Endothelial cell of umbilical vein (primary cell): ENCODE measurements around the gene ACTR3C. TPM values are rescaled to one million over a fixed set of nuclear protein-coding genes. Genes with fewer than 3 reads are reported as not detected.

ENCODE experiments used
- BruUV-seq: library from RNA; stranded (reverse); fragments of 400-500 nt; replicated peaks from 2 replicates; lab custom pipeline; 2021; lab: Mats Ljungman, UMichigan
- CTCF ChIA-PET: fragments of 300-600, 350-600 bp; sonication (Branson Sonifier 250); formaldehyde crosslinking; loops from one replicate; lab custom pipeline; 2021; ENCODE audit warnings: antibody characterized with exemption, inconsistent platforms; lab: Charles Lee
- POLR2A ChIA-PET: fragments of 300-600, 350-600 bp; sonication (Branson Sonifier 250); formaldehyde crosslinking; loops from one replicate; lab custom pipeline; 2021; ENCODE audit warnings: antibody characterized with exemption, inconsistent platforms; lab: Charles Lee
- DNase-seq: peaks from one replicate; pipeline ENCODE4 v3.0.0-alpha.2; 2011; ENCODE audit warnings: low read depth, low spot score
- FAIRE-seq: peaks from 2 replicates; lab custom pipeline; 2011; peaks lifted over from hg19 to GRCh38; lab: Jason Lieb, UNC
- H2AFZ ChIP-seq: 2 replicates; pipeline ENCODE4 v1.6.0; 2012; ENCODE audit warnings: low read depth, low read length, control low read depth, inconsistent platforms
- H3K27ac ChIP-seq: 2 replicates; pipeline ENCODE4 v1.5.1; 2011; ENCODE audit warnings: low read depth, mild to moderate bottlenecking, control low read depth, low read length, moderate library complexity; ENCODE audit not compliant: insufficient read depth
- H3K27me3 ChIP-seq, 2 experiments: 2 replicates each; pipeline versions ENCODE4 v1.6.0 to v1.6.1; 2011; ENCODE audit warnings: low read length in 2 of 2, mixed read lengths in 1 of 2; ENCODE audit not compliant: control insufficient read depth in 2 of 2, insufficient read depth in 2 of 2
- H3K36me3 ChIP-seq, 2 experiments: 2 replicates in 1 of 2; 3 replicates in 1 of 2; pipeline ENCODE4 v1.5.1; 2011; ENCODE audit warnings: low read length in 2 of 2, mild to moderate bottlenecking in 1 of 2, moderate library complexity in 1 of 2; ENCODE audit not compliant: control insufficient read depth in 2 of 2, insufficient read depth in 2 of 2; ENCODE audit errors: extremely low read depth in 1 of 2
- H3K4me1 ChIP-seq: 3 replicates; pipeline ENCODE4 v1.5.1; 2011; ENCODE audit warnings: mild to moderate bottlenecking, low read length; ENCODE audit not compliant: control insufficient read depth, insufficient read depth; ENCODE audit errors: extremely low read depth
- H3K4me2 ChIP-seq: 2 replicates; pipeline ENCODE4 v1.6.1; 2011; ENCODE audit warnings: low read length, control low read depth, mixed read lengths; ENCODE audit not compliant: insufficient read depth
- H3K4me3 ChIP-seq, 3 experiments: fragments of 200-600 bp in 1 of 3; sonication (generic), shearing (Covaris generic) in 1 of 3; replicated peaks in 1 of 3; 2 replicates each; pipeline ENCODE4 v1.5.1; 2011 to 2016; ENCODE audit warnings: control low read depth in 3 of 3, low read length in 3 of 3, mild to moderate bottlenecking in 2 of 3, inconsistent platforms in 1 of 3, low read depth in 1 of 3, moderate library complexity in 1 of 3; ENCODE audit not compliant: insufficient read depth in 1 of 3
- H3K79me2 ChIP-seq: 2 replicates; pipeline ENCODE4 v1.6.0; 2012; ENCODE audit warnings: low read length, inconsistent platforms; ENCODE audit not compliant: control insufficient read depth, insufficient read depth
- H3K9ac ChIP-seq: replicated peaks from 2 replicates; pipeline ENCODE3; 2011; ENCODE audit warnings: low read length, control low read depth; ENCODE audit not compliant: insufficient read depth; ENCODE audit errors: extremely low read depth
- H3K9me1 ChIP-seq: replicated peaks from 3 replicates; pipeline ENCODE4 v1.6.0; 2011; ENCODE audit warnings: mild to moderate bottlenecking, low read length; ENCODE audit not compliant: control insufficient read depth, insufficient read depth; ENCODE audit errors: extremely low read depth
- H3K9me3 ChIP-seq: replicated peaks from 2 replicates; pipeline ENCODE4 v1.5.1; 2012; ENCODE audit warnings: low read length, inconsistent platforms; ENCODE audit not compliant: control insufficient read depth, insufficient read depth
- H4K20me1 ChIP-seq: replicated peaks from 2 replicates; pipeline ENCODE3; 2011; ENCODE audit warnings: mild to moderate bottlenecking, low read length; ENCODE audit not compliant: control insufficient read depth, insufficient read depth; ENCODE audit errors: extremely low read depth
- EZH2 ChIP-seq: IDR thresholded peaks from 2 replicates; pipeline ENCODE4 v1.6.1; 2012; ENCODE audit warnings: borderline replicate concordance, low read depth, mild to moderate bottlenecking, moderate library complexity, low read length, inconsistent platforms; ENCODE audit not compliant: severe bottlenecking
- FOS ChIP-seq: IDR thresholded peaks from 2 replicates; pipeline ENCODE4 v1.6.1; 2011; ENCODE audit warnings: mild to moderate bottlenecking, low read length, moderate library complexity, borderline replicate concordance; ENCODE audit not compliant: insufficient read depth
- GATA2 ChIP-seq: IDR thresholded peaks from 2 replicates; pipeline ENCODE4 v1.7.0; 2011; ENCODE audit warnings: low read depth, mild to moderate bottlenecking, moderate library complexity, mixed read lengths, low read length; ENCODE audit not compliant: insufficient read length, insufficient read depth
- JUN ChIP-seq: IDR thresholded peaks from 2 replicates; pipeline ENCODE4 v1.6.1; 2011; ENCODE audit warnings: borderline replicate concordance, low read depth; ENCODE audit not compliant: insufficient read length, insufficient read depth
- MYC ChIP-seq: IDR thresholded peaks from one replicate; pipeline ENCODE4 v1.6.1; 2011; ENCODE audit warnings: mild to moderate bottlenecking, low read depth, low read length
- POLR2A ChIP-seq: IDR thresholded peaks from 2 replicates; pipeline ENCODE4 v1.6.1; 2012; ENCODE audit warnings: low read depth, mild to moderate bottlenecking, control low read depth, low read length
- POLR2AphosphoS5 ChIP-seq: IDR thresholded peaks from 2 replicates; pipeline ENCODE4 v1.6.1; 2012; ENCODE audit warnings: low read depth, mild to moderate bottlenecking, control low read depth, low read length, moderate library complexity; ENCODE audit not compliant: insufficient read depth
- dilution Hi-C: fragments of 300-500 bp; cut with MboI; formaldehyde crosslinking; loops from one replicate; pipeline ENCODE4 v1.15.0; 2019; ENCODE audit warnings: low sequenced_read_pairs; ENCODE audit not compliant: extremely low pct_ligation_motif_present
- intact Hi-C: fragments of 100-400 bp; cut with micrococcal nuclease; formaldehyde crosslinking; loops from one replicate; pipeline ENCODE4 v1.10.0; 2022
- polyA plus RNA-seq, 4 experiments: library from polyadenylated mRNA; depleted of rRNA in 3 of 4; stranded (reverse) in 3 of 4; unstranded in 1 of 4; fragments of >200 nt; gene quantifications; 2 replicates each; pipeline versions ENCODE4 v1.2.1 to v1.2.3, GENCODE V29; 2011 to 2012; ENCODE audit warnings: missing spikeins in 1 of 4
- total RNA-seq: library from RNA; stranded (reverse); gene quantifications from 2 replicates; pipeline ENCODE4 v1.2.3, GENCODE V29; 2021
- TF ChIP-seq, protein P1 (sequence below): IDR thresholded peaks from 2 replicates; pipeline ENCODE4 v1.6.1; 2011; ENCODE audit not compliant: insufficient read depth, insufficient read length
- TF ChIP-seq, protein P2 (sequence below), 2 donors: IDR thresholded peaks; 1 replicate in 1 of 2; 2 replicates in 1 of 2; pipeline ENCODE4 v1.5.1; 2011; ENCODE audit warnings: low read length in 2 of 2, mild to moderate bottlenecking in 2 of 2, moderate library complexity in 2 of 2, control low read depth in 1 of 2, inconsistent platforms in 1 of 2, low read depth in 1 of 2; ENCODE audit not compliant: insufficient read depth in 1 of 2; ENCODE audit errors: extremely low read depth in 1 of 2

The ACTR3C gene
- total and polyA plus RNA-seq, 2 donors (not counting 3 experiments of a cell fraction or from before 2014, with no cell fraction given), result 0.33 TPM; not detected in 1

DNA sequence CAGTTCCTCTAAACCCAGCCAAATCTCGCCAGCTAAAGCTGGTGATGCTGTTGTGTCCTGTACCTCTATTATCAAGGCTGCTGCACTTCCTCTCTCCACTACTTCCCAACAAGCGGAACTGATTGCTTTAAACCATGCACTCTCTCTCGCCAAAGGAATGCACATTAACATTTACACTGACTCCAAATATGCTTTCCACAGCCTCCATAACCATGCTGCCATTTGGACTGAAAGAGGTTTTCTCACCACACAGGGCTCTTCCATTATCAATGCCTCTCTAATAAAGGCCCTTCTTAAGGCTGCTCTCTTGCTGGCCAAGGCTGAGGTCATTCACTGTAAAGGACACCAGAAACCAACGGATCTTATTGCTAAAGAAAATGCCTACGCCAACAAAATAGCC, 11.6 kb downstream of the ACTR3C start:
- dilution Hi-C loops (no loop called here), intact Hi-C loops (no loop called here)
- DNase-seq, result no peak

DNA sequence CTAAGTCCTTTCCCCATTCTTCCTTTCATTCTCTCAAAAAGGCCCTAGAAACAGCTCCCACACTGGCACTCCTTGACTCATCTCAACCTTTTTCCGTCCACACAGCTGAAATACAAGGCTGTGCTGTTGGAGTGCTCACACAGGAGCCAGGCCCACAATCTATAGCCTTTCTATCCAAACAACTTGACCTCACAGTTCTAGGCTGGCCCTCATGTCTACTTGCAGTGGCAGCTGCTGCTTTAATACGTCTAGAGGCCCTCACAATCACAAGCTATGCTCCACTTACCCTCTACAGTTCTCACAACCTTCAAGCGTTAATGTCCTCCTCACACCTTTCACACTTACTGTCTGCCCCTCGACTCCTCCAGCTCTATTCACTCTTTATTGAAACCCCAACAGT, 12.2 kb downstream of the ACTR3C start:
- TF ChIP-seq POLR2AphosphoS5, result no peak
- no peak for TF ChIP-seq GATA2
- TF ChIP-seq FOS, result no peak
- no peak for TF ChIP-seq POLR2A
- TF ChIP-seq, protein P1, sequence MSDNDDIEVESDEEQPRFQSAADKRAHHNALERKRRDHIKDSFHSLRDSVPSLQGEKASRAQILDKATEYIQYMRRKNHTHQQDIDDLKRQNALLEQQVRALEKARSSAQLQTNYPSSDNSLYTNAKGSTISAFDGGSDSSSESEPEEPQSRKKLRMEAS, result no peak
- TF ChIP-seq, protein P2, sequence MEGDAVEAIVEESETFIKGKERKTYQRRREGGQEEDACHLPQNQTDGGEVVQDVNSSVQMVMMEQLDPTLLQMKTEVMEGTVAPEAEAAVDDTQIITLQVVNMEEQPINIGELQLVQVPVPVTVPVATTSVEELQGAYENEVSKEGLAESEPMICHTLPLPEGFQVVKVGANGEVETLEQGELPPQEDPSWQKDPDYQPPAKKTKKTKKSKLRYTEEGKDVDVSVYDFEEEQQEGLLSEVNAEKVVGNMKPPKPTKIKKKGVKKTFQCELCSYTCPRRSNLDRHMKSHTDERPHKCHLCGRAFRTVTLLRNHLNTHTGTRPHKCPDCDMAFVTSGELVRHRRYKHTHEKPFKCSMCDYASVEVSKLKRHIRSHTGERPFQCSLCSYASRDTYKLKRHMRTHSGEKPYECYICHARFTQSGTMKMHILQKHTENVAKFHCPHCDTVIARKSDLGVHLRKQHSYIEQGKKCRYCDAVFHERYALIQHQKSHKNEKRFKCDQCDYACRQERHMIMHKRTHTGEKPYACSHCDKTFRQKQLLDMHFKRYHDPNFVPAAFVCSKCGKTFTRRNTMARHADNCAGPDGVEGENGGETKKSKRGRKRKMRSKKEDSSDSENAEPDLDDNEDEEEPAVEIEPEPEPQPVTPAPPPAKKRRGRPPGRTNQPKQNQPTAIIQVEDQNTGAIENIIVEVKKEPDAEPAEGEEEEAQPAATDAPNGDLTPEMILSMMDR (IDR thresholded peaks at IDR 0.05; ENCODE audit: extremely low read depth in 1 of 2, insufficient read depth in 1 of 2, low read depth in 1 of 2, low read length in 2 of 2), result no peak
- TF ChIP-seq MYC, result no peak
- TF ChIP-seq JUN, result no peak
- TF ChIP-seq EZH2, result no peak
- FAIRE-seq (no peak), DNase-seq (no peak)
- intact Hi-C loops, result no loop called here
- no peak overlapping the region for H3K9ac ChIP-seq
- no peaks in the 10 kb centered on the region for H3K4me1 ChIP-seq
- H3K79me2 ChIP-seq, result no peaks in the 10 kb centered on the region
- H4K20me1 ChIP-seq, result no peaks in the 10 kb centered on the region
- no peak overlapping the region for H2AFZ ChIP-seq
- dilution Hi-C loops, result no loop called here
- ChIA-PET POLR2A (no interaction called here), CTCF (no interaction called here)
- H3K36me3 ChIP-seq, result no peaks in the 10 kb centered on the region
- H3K9me1 ChIP-seq, result no peaks in the 10 kb centered on the region
- H3K4me3 ChIP-seq, result no peak overlapping the region
- no peak overlapping the region for H3K27ac ChIP-seq
- H3K9me3 ChIP-seq, result no peaks in the 10 kb centered on the region
- no peak overlapping the region for H3K4me2 ChIP-seq
- no TSS peak for BruUV-seq
- peaks cover 2 to 5% of the 10 kb centered on the region in 2 experiments for H3K27me3 ChIP-seq

More for the DNA sequence above, 11.6 kb downstream of the ACTR3C start:
- Histone ChIP-seq H3K36me3 (no peaks in the 10 kb centered on the region), H3K27ac (no peak overlapping the region), H3K9me1 (no peaks in the 10 kb centered on the region), H3K4me2 (no peak overlapping the region), H2AFZ (no peak overlapping the region), H3K27me3 (peaks cover 2 to 5% of the 10 kb centered on the region in 2 experiments), H3K9ac (no peak overlapping the region), H3K9me3 (no peaks in the 10 kb centered on the region), H4K20me1 (no peaks in the 10 kb centered on the region), H3K79me2 (no peaks in the 10 kb centered on the region), H3K4me1 (no peaks in the 10 kb centered on the region), H3K4me3 (no peak overlapping the region)
- TF ChIP-seq, protein P1, result no peak
- no peak for TF ChIP-seq POLR2AphosphoS5
- no peak for TF ChIP-seq GATA2
- TF ChIP-seq EZH2, result no peak
- TF ChIP-seq MYC, result no peak
- no peak for TF ChIP-seq FOS
- no peak for TF ChIP-seq POLR2A
- ChIA-PET POLR2A (no interaction called here), CTCF (interaction anchor here (1.0 to 1.3 kb wide), 2 partner anchors 34 to 467 kb away, joined by 3 read pairs; no protein-coding TSS in a partner anchor)
- no peak for FAIRE-seq
- BruUV-seq, result no TSS peak
